ENCODE results near the gene SEPTIN10. TPM values are rescaled to one million over a fixed set of nuclear protein-coding genes. Genes with fewer than 3 reads are reported as not detected.

Gene SEPTIN10
- total RNA-seq, 1 donor from 2014 or later = 83.7 TPM

DNA sequence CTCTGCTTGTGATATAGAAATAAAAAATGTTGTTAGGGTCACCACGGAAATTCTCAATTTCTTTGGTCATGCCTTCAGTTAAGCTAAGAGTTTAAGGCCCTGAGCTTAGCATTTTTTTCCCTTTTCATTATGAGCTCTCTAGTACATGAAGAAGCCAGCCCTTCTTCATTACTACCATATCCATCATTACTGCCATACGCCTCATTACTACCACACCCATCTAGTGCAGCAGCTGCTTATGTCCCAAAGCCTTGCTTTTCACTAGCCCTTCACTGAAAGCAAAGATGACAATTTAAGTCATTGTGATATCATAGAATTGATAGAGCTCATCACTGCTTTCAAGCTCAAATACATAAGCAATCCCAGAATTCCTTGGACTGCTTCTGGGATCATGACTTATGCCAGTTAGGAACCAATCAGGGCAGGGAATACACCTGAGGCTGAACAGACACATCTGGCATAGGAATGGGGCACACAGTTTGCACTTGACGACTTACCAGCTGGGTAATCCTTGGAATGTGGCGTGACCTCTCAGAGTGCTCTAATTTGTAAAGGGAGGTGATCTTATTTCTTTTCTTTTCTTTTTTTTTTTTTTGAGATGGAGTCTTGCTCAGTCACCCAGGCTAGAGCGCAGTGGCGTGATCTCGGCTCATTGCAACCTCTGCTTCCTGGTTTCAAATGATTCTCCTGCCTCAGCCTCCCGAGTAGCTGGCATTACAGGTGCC is 40.7 kb upstream of the SEPTIN10 start:
- DNase-seq = no peak
- no peaks in the 10 kb centered on the region for H3K27me3 ChIP-seq
- H3K36me3 ChIP-seq = no peaks in the 10 kb centered on the region
- H3K4me3 ChIP-seq = no peak overlapping the region
- intact Hi-C loops (cut with DNase I) = no loop called here
- H3K9me3 ChIP-seq = no peaks in the 10 kb centered on the region
- TF ChIP-seq, protein P1, sequence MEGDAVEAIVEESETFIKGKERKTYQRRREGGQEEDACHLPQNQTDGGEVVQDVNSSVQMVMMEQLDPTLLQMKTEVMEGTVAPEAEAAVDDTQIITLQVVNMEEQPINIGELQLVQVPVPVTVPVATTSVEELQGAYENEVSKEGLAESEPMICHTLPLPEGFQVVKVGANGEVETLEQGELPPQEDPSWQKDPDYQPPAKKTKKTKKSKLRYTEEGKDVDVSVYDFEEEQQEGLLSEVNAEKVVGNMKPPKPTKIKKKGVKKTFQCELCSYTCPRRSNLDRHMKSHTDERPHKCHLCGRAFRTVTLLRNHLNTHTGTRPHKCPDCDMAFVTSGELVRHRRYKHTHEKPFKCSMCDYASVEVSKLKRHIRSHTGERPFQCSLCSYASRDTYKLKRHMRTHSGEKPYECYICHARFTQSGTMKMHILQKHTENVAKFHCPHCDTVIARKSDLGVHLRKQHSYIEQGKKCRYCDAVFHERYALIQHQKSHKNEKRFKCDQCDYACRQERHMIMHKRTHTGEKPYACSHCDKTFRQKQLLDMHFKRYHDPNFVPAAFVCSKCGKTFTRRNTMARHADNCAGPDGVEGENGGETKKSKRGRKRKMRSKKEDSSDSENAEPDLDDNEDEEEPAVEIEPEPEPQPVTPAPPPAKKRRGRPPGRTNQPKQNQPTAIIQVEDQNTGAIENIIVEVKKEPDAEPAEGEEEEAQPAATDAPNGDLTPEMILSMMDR (IDR thresholded peaks at IDR 0.05) = no peak
- no peak for ATAC-seq
- H3K4me1 ChIP-seq = no peaks in the 10 kb centered on the region
- no peak overlapping the region for H3K27ac ChIP-seq

GRCh38 chr2:109649736-109650695 is 36.2 kb upstream of the SEPTIN10 start:
- ATAC-seq (no peak), DNase-seq (no peak)
- Histone ChIP-seq H3K4me1 (peaks cover 2% of the 10 kb centered on the region), H3K36me3 (no peaks in the 10 kb centered on the region), H3K27me3 (no peaks in the 10 kb centered on the region), H3K27ac (no peak overlapping the region), H3K9me3 (no peaks in the 10 kb centered on the region), H3K4me3 (no peak overlapping the region)
- intact Hi-C loops (cut with DNase I) = no loop called here
- TF ChIP-seq, protein P1 (IDR thresholded peaks at IDR 0.05) = no peak

DNA sequence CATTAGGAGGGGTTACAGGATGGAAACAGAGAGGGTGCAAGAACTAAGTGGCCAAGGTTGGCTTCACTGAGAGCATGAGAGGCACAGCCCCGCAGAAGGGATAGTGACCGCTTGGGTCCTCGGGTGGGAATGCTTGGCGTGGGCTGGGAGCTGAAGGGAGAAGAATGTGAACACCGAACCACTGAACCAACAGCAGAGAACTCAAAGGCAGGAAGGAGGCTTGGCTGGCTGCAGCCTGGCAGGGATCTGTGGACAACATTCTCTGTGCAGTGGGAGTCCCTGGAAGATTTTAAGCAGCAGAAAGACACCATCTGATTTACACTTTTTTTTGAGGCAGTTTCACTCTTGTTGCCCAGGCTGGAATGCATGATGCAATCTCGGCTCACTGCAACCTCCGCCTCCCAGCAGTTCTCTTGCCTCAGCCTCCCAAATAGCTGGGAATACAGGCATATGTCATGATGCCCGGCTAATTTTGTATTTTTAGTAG is 34.3 kb upstream of the SEPTIN10 start:
- Histone ChIP-seq H3K36me3 (no peaks in the 10 kb centered on the region), H3K27ac (no peak overlapping the region), H3K4me1 (peaks cover 11% of the 10 kb centered on the region), H3K9me3 (no peaks in the 10 kb centered on the region), H3K27me3 (no peaks in the 10 kb centered on the region), H3K4me3 (no peak overlapping the region)
- intact Hi-C loops (cut with DNase I) = no loop called here
- TF ChIP-seq, protein P1 (IDR thresholded peaks at IDR 0.05) = no peak
- ATAC-seq (peak; percentile 12), DNase-seq (no peak)

DNA sequence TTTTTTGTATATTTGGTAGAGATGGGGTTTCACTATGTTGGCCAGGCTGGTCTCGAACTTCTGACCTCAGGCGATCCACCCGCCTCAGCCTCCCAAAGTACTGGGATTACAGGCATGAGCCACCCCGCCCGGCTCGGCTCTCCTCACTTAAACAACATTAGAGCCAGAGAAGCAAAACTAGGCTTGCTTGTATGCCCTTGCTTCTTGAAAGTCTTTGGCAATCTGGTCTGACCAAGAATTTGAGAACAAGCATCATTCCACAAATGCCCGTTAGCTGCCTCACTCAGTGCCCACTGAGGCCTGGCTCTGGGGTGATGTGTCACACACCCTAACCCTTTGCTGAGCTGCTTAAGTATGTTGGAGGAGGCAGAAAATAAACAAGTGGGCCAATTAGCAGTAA is 33.9 kb upstream of the SEPTIN10 start:
- TF ChIP-seq, protein P1 (IDR thresholded peaks at IDR 0.05) = no peak
- Histone ChIP-seq H3K36me3 (no peaks in the 10 kb centered on the region), H3K4me1 (peaks cover 11% of the 10 kb centered on the region), H3K27ac (no peak overlapping the region), H3K9me3 (no peaks in the 10 kb centered on the region), H3K4me3 (no peak overlapping the region), H3K27me3 (no peaks in the 10 kb centered on the region)
- DNase-seq = no peak
- intact Hi-C loops (cut with DNase I) = no loop called here
- ATAC-seq = peak; percentile 34

DNA sequence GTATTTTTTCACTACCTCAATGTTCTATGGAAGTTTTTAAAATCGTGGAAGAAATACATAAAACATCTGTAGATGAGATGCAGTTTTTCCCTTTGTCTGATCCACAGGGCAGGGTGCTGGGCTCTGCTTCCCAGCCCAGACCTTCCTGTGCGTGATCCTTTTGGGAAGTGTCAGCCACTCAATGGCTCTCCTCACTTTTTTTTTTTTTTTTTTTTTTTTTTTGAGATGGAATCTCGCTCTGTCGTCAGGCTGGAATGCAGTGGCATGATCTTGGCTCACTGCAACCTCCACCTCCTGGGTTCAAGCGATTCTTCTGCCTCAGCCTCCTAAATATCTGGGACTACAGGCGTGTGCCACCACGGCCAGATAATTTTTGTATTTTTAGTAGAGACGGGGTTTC is 33.2 kb upstream of the SEPTIN10 start:
- no peaks in the 10 kb centered on the region for H3K36me3 ChIP-seq
- no peak overlapping the region for H3K4me3 ChIP-seq
- TF ChIP-seq, protein P1 (IDR thresholded peaks at IDR 0.05) = no peak
- peaks cover 11% of the 10 kb centered on the region for H3K4me1 ChIP-seq
- ATAC-seq = no peak
- H3K9me3 ChIP-seq = no peaks in the 10 kb centered on the region
- DNase-seq = no peak
- intact Hi-C loops (cut with DNase I) = no loop called here
- H3K27me3 ChIP-seq = no peaks in the 10 kb centered on the region
- no peak overlapping the region for H3K27ac ChIP-seq
